ENCODE results near the gene IQGAP3.
"Not testable (repeated sequence)": the region's sequence is repeated elsewhere in the genome, so short reads cannot be mapped to it uniquely, and the experiment has no call there.

IQGAP3 gene

GRCh38 chr1:156553860-156554485 is 18.4 kb downstream of the IQGAP3 start:
- DNase-seq (ENCODE audit: low spot score): no peak
- Histone ChIP-seq H3K4me3 (no peak overlapping the region), H3K27ac (no peak overlapping the region)
- no peak for TF ChIP-seq CTCF (IDR thresholded peaks at IDR 0.05)

- not testable (repeated sequence) for H3K27ac ChIP-seq; DNase-seq (ENCODE audit: low spot score); H3K4me3 ChIP-seq
These were observed 19.4 kb downstream of the IQGAP3 start for GRCh38 chr1:156552937-156553336.

- Histone ChIP-seq H3K4me3 (no peak overlapping the region), H3K27ac (no peak overlapping the region)
- no peak for DNase-seq (ENCODE audit: low spot score)
- TF ChIP-seq CTCF (IDR thresholded peaks at IDR 0.05): no peak
These were observed 19.8 kb downstream of the IQGAP3 start for GRCh38 chr1:156552518-156552917.

GRCh38 chr1:156551869-156552268 is 20.5 kb downstream of the IQGAP3 start:
- DNase-seq (ENCODE audit: low spot score): no peak
- TF ChIP-seq CTCF (IDR thresholded peaks at IDR 0.05): no peak
- no peak overlapping the region for H3K4me3 ChIP-seq
- H3K27ac ChIP-seq: no peak overlapping the region

GRCh38 chr1:156551066-156551643 is 21.2 kb downstream of the IQGAP3 start:
- no peak overlapping the region for H3K27ac ChIP-seq
- no peak for DNase-seq (ENCODE audit: low spot score)
- no peak overlapping the region for H3K4me3 ChIP-seq
- TF ChIP-seq CTCF (IDR thresholded peaks at IDR 0.05): no peak

GRCh38 chr1:156550346-156550745 is 22.0 kb downstream of the IQGAP3 start:
- no peak for TF ChIP-seq CTCF (IDR thresholded peaks at IDR 0.05)
- Histone ChIP-seq H3K27ac (no peak overlapping the region), H3K4me3 (no peak overlapping the region)
- no peak for DNase-seq (ENCODE audit: low spot score)

- no peak overlapping the region for H3K4me3 ChIP-seq
- DNase-seq (ENCODE audit: low spot score): no peak
- no peak for TF ChIP-seq CTCF (IDR thresholded peaks at IDR 0.05)
- no peak overlapping the region for H3K27ac ChIP-seq
These were observed 22.5 kb downstream of the IQGAP3 start for GRCh38 chr1:156549831-156550230.

Measured in coronary artery (tissue), 2 donors.